HepG2 (cell line): ENCODE measurements around the gene PDE2A. TPM values are rescaled to one million over a fixed set of nuclear protein-coding genes. Genes with fewer than 3 reads are reported as not detected.
A peak's percentile ranks its signal among the peaks of the same experiment; 100 is the strongest.

Experiments used
- ATAC-seq: fragments of 200-7000 bp; cut with Tn5 transposase; 3 replicates; pipeline ENCODE4 v1.9.1; 2020; ENCODE audit warnings: mild to moderate bottlenecking, moderate library complexity
- BruUV-seq: library from RNA; stranded (reverse); fragments of 400-500 nt; replicated peaks from 2 replicates; lab custom pipeline; 2021; lab: Mats Ljungman, UMichigan
- CTCF ChIA-PET: fragments of 300-600 bp; formaldehyde crosslinking; extraction: SDS; loops from one replicate; lab custom pipeline; 2021; ENCODE audit warnings: low total read pairs, inconsistent platforms, low intra/inter-chr PET ratio; lab: Yijun Ruan, JAX
- POLR2A ChIA-PET: fragments of 350-600 bp; sonication (Branson Sonifier 250); formaldehyde crosslinking; loops from one replicate; lab custom pipeline; 2020; ENCODE audit warnings: antibody characterized with exemption, inconsistent platforms; lab: Yijun Ruan, JAX
- DNase-seq: peaks from one replicate; pipeline ENCODE4 v3.0.0-alpha.2; 2015; ENCODE audit warnings: low spot score
- FAIRE-seq: peaks from 3 replicates; lab custom pipeline; 2011; peaks lifted over from hg19 to GRCh38; lab: Jason Lieb, UNC
- H2AFZ ChIP-seq: one replicate; pipeline ENCODE4 v1.6.1; 2011; ENCODE audit warnings: low read length, inconsistent platforms
- H3K27ac ChIP-seq: fragments of 300-600 bp; 3 replicates; pipeline ENCODE4 v1.8.0; 2011; ENCODE audit warnings: mixed run types, mild to moderate bottlenecking, mixed read lengths, low read length, inconsistent platforms; ENCODE audit not compliant: insufficient read depth; ENCODE audit errors: extremely low read length
- H3K27me3 ChIP-seq, 2 experiments: fragments of 200-600 bp in 1 of 2; 2 replicates in 1 of 2; 3 replicates in 1 of 2; pipeline versions ENCODE4 v1.6.0 to v1.8.0; 2011; ENCODE audit warnings: low read length in 2 of 2, mild to moderate bottlenecking in 2 of 2, moderate library complexity in 2 of 2, inconsistent platforms in 1 of 2; ENCODE audit not compliant: insufficient read depth in 2 of 2, control insufficient read depth in 1 of 2
- H3K36me3 ChIP-seq, 2 experiments: fragments of 200-600 bp in 1 of 2; replicated peaks in 1 of 2; 2 replicates in 1 of 2; 3 replicates in 1 of 2; pipeline versions ENCODE4 v1.5.1 to v1.8.0; 2011; ENCODE audit warnings: low read length in 2 of 2, inconsistent platforms in 1 of 2; ENCODE audit not compliant: insufficient read depth in 2 of 2, control insufficient read depth in 1 of 2
- H3K4me1 ChIP-seq: 2 replicates; pipeline ENCODE4 v1.5.1; 2012; ENCODE audit warnings: low read length, inconsistent platforms; ENCODE audit not compliant: insufficient read depth
- H3K4me2 ChIP-seq: 2 replicates; pipeline ENCODE4 v1.6.0; 2011; ENCODE audit warnings: low read depth, low read length, inconsistent platforms
- H3K4me3 ChIP-seq, 3 experiments: fragments of 200-600 bp in 1 of 3; sonication (generic), shearing (Covaris generic) in 1 of 3; replicated peaks in 1 of 3; 2 replicates each; pipeline ENCODE4 v1.5.1; 2011 to 2016; ENCODE audit warnings: low read length in 3 of 3, inconsistent platforms in 2 of 3, low read depth in 2 of 3, mild to moderate bottlenecking in 2 of 3, control low read depth in 1 of 3, mixed read lengths in 1 of 3; ENCODE audit not compliant: insufficient read depth in 1 of 3
- H3K79me2 ChIP-seq: one replicate; pipeline ENCODE4 v1.6.1; 2011; ENCODE audit warnings: low read length, inconsistent platforms; ENCODE audit not compliant: insufficient read depth
- H3K9ac ChIP-seq: 2 replicates; pipeline ENCODE4 v1.6.0; 2011; ENCODE audit warnings: mild to moderate bottlenecking, low read depth, low read length, inconsistent platforms; ENCODE audit not compliant: insufficient read depth
- H3K9me3 ChIP-seq: 2 replicates; pipeline ENCODE4 v1.5.1; 2012; ENCODE audit warnings: mild to moderate bottlenecking, low read length
- H4K20me1 ChIP-seq: 2 replicates; pipeline ENCODE4 v1.6.0; 2011; ENCODE audit warnings: inconsistent platforms, mild to moderate bottlenecking, low read length, moderate library complexity; ENCODE audit not compliant: insufficient read depth
- JUNB ChIP-seq: sonication (generic); formaldehyde crosslinking; IDR thresholded peaks from 2 replicates; pipeline ENCODE4 v1.8.0; 2022; ENCODE audit warnings: missing genetic modification reagents, mild to moderate bottlenecking, borderline replicate concordance
- MED13 ChIP-seq: sonication (generic); formaldehyde crosslinking; IDR thresholded peaks from 2 replicates; pipeline ENCODE4 v1.5.0; 2020; ENCODE audit warnings: missing genetic modification reagents
- REST ChIP-seq, 2 experiments: IDR thresholded peaks; 2 replicates each; pipeline ENCODE4 v1.6.1; 2011 to 2012; ENCODE audit warnings: low read length in 2 of 2, borderline replicate concordance in 1 of 2, low read depth in 1 of 2, mild to moderate bottlenecking in 1 of 2, moderate library complexity in 1 of 2
- RFX1 ChIP-seq: fragments of 450-650 bp; IDR thresholded peaks from 2 replicates; pipeline ENCODE4 v1.6.1; 2017
- THRA ChIP-seq: sonication (generic); formaldehyde crosslinking; IDR thresholded peaks from 2 replicates; pipeline ENCODE4 v1.4.0; 2020; ENCODE audit warnings: missing genetic modification reagents, borderline replicate concordance
- ZNF510 ChIP-seq: sonication (generic); formaldehyde crosslinking; IDR thresholded peaks from 2 replicates; pipeline ENCODE4 v1.4.0; 2020; ENCODE audit warnings: low read depth, mild to moderate bottlenecking, missing genetic modification reagents
- ZNF570 ChIP-seq: sonication (generic); formaldehyde crosslinking; IDR thresholded peaks from 2 replicates; pipeline ENCODE4 v1.4.0; 2020; ENCODE audit warnings: mild to moderate bottlenecking, missing genetic modification reagents, borderline replicate concordance
- ZNF839 ChIP-seq: sonication (generic); formaldehyde crosslinking; IDR thresholded peaks from 2 replicates; pipeline ENCODE4 v1.4.0; 2020; ENCODE audit warnings: missing genetic modification reagents, mild to moderate bottlenecking, borderline replicate concordance
- whole genome bisulfite sequencing: methylation state at CpG from one replicate; pipeline ENCODE4 v1.1.6; 2017; ENCODE audit warnings: low lambda C conversion rate; 5-methylcytosine and 5-hydroxymethylcytosine counted together
- in situ Hi-C: cut with HindIII; loops from 2 replicates; pipeline ENCODE4 v1.10.0; 2017; ENCODE audit warnings: low pct_unique_long_range_greater_than_20kb; ENCODE audit not compliant: extremely low pct_ligation_motif_present
- intact Hi-C: fragments of 100-400 bp; cut with micrococcal nuclease; formaldehyde crosslinking; loops from one replicate; pipeline ENCODE4 v1.10.0; 2022; ENCODE audit not compliant: unreplicated experiment
- polyA plus RNA-seq, 8 experiments: library from polyadenylated mRNA; depleted of rRNA in 3 of 8; stranded (reverse) in 7 of 8; unstranded in 1 of 8; fragments of >200 nt; fragmentation: Illumina TruSeq in 4 of 8; extraction: Trizol in 4 of 8; gene quantifications; 2 replicates each; pipeline versions ENCODE4 v1.2.1 to v1.2.3, GENCODE V29; 2011 to 2016; ENCODE audit warnings: low read depth in 4 of 8, missing spikeins in 1 of 8, mixed read lengths in 1 of 8; ENCODE audit not compliant: insufficient read depth in 1 of 8
- total RNA-seq, 5 experiments: library from RNA; depleted of rRNA; stranded (reverse); fragments of >200 nt; fragmentation: Illumina TruSeq; extraction: Trizol; gene quantifications; 2 replicates each; pipeline ENCODE4 v1.2.3, GENCODE V29; 2016; ENCODE audit warnings: low read depth in 1 of 5

The PDE2A gene
- total and polyA plus RNA-seq, 2 of the 13 experiments (the other 11 are each of a cell fraction or from before 2014, with no cell fraction given), result 3.1 TPM; not detected in 1

- peak; percentile 29 to 87 for TF ChIP-seq REST (IDR thresholded peaks at IDR 0.05; ENCODE audit: borderline replicate concordance in 1 of 2, low read depth in 1 of 2, low read length in 2 of 2)
- no peak for TF ChIP-seq ZNF570 (CRISPR knock-in tag)
- TF ChIP-seq ZNF839 (CRISPR knock-in tag), result no peak
- TF ChIP-seq, all 625 proteins: peak for 3
Observed at GRCh38 chr11:72673284-72673942, 809 bp downstream of the PDE2A start (continued).

- H3K27ac ChIP-seq, result no peak overlapping the region
- no peak overlapping the region for H3K4me3 ChIP-seq
- no peak overlapping the region for H3K4me2 ChIP-seq
- TF ChIP-seq THRA (no peak), JUNB (CRISPR knock-in tag) (no peak), RFX1 (no peak), MED13 (CRISPR knock-in tag) (no peak), ZNF510 (CRISPR knock-in tag) (no peak)
- CTCF ChIA-PET, result no interaction called here
- H3K79me2 ChIP-seq, result no peaks in the 10 kb centered on the region
- no peaks in the 10 kb centered on the region for H3K4me1 ChIP-seq
- no peaks in the 10 kb centered on the region for H3K36me3 ChIP-seq
- no peaks in the 10 kb centered on the region; the same call in 1 of the 2 replicates for H4K20me1 ChIP-seq
- POLR2A ChIA-PET, result no interaction called here
- intact Hi-C loops (no loop called here), in situ Hi-C loops (no loop called here)
- no TSS peak for BruUV-seq
- DNase-seq (no peak), ATAC-seq (no peak), FAIRE-seq (no peak)
- H3K9me3 ChIP-seq, result peaks cover 5% of the 10 kb centered on the region
- H2AFZ ChIP-seq, result no peak overlapping the region
- H3K9ac ChIP-seq, result no peak overlapping the region
- peaks cover 2 to 50% of the 10 kb centered on the region in 2 experiments for H3K27me3 ChIP-seq
- WGBS, result 64% methylated on average over 4 of the region's 4 CpGs
Observed at GRCh38 chr11:72672597-72673238, 1.5 kb downstream of the PDE2A start.
